Activated CD8-positive, alpha-beta T cell treated with anti-CD3 and anti-CD28 coated beads, Interleukin-2, amount 10 ng/mL, durations not matched to agents 7 days and 5 days (primary cell): ENCODE results near the gene ADH6. TPM values are rescaled to one million over a fixed set of nuclear protein-coding genes. Genes with fewer than 3 reads are reported as not detected.

Experiments used
- total RNA-seq, 2 experiments: library from RNA; stranded (reverse); gene quantifications; one replicate each; pipeline ENCODE4 v1.2.3, GENCODE V29; 2021

The ADH6 gene
- total RNA-seq, 2 experiments from 2014 or later, result not detected

Other genes with a start within 250 kb of the ADH6 start
- gene METAP1, start 223.5 kb downstream of the ADH6 start, total RNA-seq, result 10 to 100 TPM; 47.3 to 58.7 TPM
- 100 to 1,000 TPM; 107 to 113 TPM for gene ADH5, start 130.5 kb downstream of the ADH6 start, total RNA-seq
- not detected for gene ADH4, start 74.9 kb downstream of the ADH6 start, total RNA-seq
- not detected for gene ADH1A, start 71.7 kb upstream of the ADH6 start, total RNA-seq
- gene ADH1B, start 102.2 kb upstream of the ADH6 start, total RNA-seq, result not detected
- not detected for gene ADH1C, start 133.5 kb upstream of the ADH6 start, total RNA-seq
- gene ADH7, start 216.1 kb upstream of the ADH6 start, total RNA-seq, result not detected